ENCODE results near the gene SLIT3. TPM values are rescaled to one million over a fixed set of nuclear protein-coding genes. Genes with fewer than 3 reads are reported as not detected.

Gene SLIT3
- total and polyA plus RNA-seq, 10 of the 15 experiments (the other 5 are each of a cell fraction or from before 2014, with no cell fraction given) = 0.05 TPM; not detected in 9

DNA sequence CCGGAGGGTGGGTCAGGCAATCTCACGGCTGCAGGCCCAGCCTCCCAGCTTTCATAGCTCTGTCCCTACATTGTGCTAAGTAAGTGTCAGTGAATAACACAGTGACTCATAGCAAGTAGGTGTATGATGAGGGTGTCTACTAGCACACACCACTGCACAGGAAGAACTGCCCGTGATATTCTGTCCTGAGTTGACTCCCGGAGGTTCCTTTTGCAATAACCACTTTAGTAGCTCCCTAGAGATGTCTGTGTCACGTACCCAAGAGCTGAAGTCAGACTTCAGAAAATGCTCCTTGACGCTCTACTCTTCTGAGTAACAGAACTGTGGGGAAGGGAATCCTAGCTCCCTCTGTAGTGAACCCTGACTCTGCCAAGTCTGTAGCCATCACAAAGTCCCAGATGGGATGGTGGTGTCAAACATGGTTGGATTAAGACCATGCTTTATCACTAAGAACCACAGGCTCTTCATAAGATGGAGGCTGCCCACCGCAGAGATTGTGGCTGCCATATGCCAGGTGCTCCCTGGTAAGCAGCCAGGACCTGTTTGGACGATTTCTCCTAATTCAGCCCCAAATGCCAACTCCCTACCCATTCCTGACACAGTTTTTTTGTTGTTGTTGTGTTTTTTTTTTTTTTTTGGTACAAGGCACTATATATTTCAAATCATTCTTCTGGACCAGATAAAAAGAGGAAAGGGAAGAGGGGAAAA lies 369.1 kb downstream of the SLIT3 start:
- TF ChIP-seq ZZZ3 (IDR thresholded peaks at IDR 0.05; ENCODE audit: control insufficient read depth, insufficient read length, low read depth) = no peak
- TF ChIP-seq TAF1 (IDR thresholded peaks at IDR 0.05; ENCODE audit: borderline replicate concordance, low read depth, low read length) = no peak
- FAIRE-seq (no peak), DNase-seq (ENCODE audit: low read depth, low spot score) (no peak), ATAC-seq (peak; percentile 45)
- H4K20me1 ChIP-seq (ENCODE audit: control insufficient read depth, insufficient read depth) = no peaks in the 10 kb centered on the region
- POLR2A ChIA-PET = no interaction called here
- no peaks in the 10 kb centered on the region for H3K9me3 ChIP-seq (replicated peaks; ENCODE audit: control insufficient read depth, insufficient read depth, low read length)
- H3K4me3 ChIP-seq = no peak overlapping the region
- H3K79me2 ChIP-seq (ENCODE audit: control insufficient read depth, insufficient read depth, low read length) = no peaks in the 10 kb centered on the region
- H3K4me1 ChIP-seq (ENCODE audit: control insufficient read depth, insufficient read depth, low read length) = no peaks in the 10 kb centered on the region
- peaks cover 0 to 2% of the 10 kb centered on the region in 2 experiments; a peak in 2 of 4 replicates for H3K27me3 ChIP-seq (replicated peaks in 1 of 2; ENCODE audit: control insufficient read depth in 2 of 2, insufficient read depth in 2 of 2, low read length in 1 of 2)
- 6% methylated on average over 8 of the region's 8 CpGs for WGBS (ENCODE audit: insufficient coverage, insufficient replicate concordance, low lambda C conversion rate, missing lambda C conversion rate)
- in situ Hi-C loops (cut with MboI) (no loop called here), intact Hi-C loops (cut with micrococcal nuclease; ENCODE audit: unreplicated experiment) (no loop called here)
- no peaks in the 10 kb centered on the region for H3K36me3 ChIP-seq (ENCODE audit: control insufficient read depth in 2 of 2, insufficient read depth in 2 of 2, low read length in 1 of 2)
- H3K9ac ChIP-seq (ENCODE audit: control insufficient read depth, insufficient read depth, low read length) = no peak overlapping the region
- SMC1A ChIA-PET (ENCODE audit: uncharacterized antibody, unreplicated experiment) = interaction anchor here (1.0 kb wide), 1 partner anchor 9 kb away, joined by 3 read pairs; no protein-coding TSS in a partner anchor
- H3K4me2 ChIP-seq (ENCODE audit: control insufficient read depth, insufficient read depth) = no peak overlapping the region
- H3K27ac ChIP-seq (ENCODE audit: control insufficient read depth, insufficient read depth) = no peak overlapping the region
- CTCF ChIA-PET = no interaction called here
- BruUV-seq (replicated peaks) = no TSS peak
- RAD21 ChIA-PET (ENCODE audit: unreplicated experiment) = interaction anchor here (0.9 kb wide), 1 partner anchor 15 kb away, joined by 3 read pairs; no protein-coding TSS in a partner anchor
- no peak overlapping the region for H2AFZ ChIP-seq (ENCODE audit: control insufficient read depth, low read depth, low read length)

DNA sequence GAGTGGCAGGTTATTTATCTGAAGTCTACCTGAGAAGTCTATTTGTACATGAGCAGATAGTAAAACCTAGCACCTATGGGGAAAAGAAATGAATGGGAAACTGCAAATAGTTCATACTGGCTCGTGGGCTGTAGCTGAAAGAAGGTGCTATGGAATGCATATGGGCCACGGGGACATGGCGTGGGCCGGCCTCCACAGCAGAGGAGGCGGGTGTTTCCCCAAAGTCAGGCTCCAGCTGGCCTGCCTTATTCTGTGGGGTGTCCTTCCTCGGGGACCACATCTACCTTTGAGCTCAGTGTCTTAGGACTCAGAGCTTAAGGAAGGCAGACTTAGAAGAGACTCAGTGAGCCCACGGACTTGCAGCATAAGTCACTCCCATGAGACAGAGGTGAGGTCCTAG lies 371.3 kb downstream of the SLIT3 start:
- ATAC-seq (no peak), DNase-seq (ENCODE audit: low read depth, low spot score) (no peak), FAIRE-seq (no peak)
- in situ Hi-C loops (cut with MboI) = no loop called here
- intact Hi-C loops (cut with micrococcal nuclease; ENCODE audit: unreplicated experiment) = no loop called here
- no peak overlapping the region for H2AFZ ChIP-seq (ENCODE audit: control insufficient read depth, low read depth, low read length)
- no peaks in the 10 kb centered on the region for H3K79me2 ChIP-seq (ENCODE audit: control insufficient read depth, insufficient read depth, low read length)
- H3K4me2 ChIP-seq (ENCODE audit: control insufficient read depth, insufficient read depth) = no peak overlapping the region
- H3K9ac ChIP-seq (ENCODE audit: control insufficient read depth, insufficient read depth, low read length) = no peak overlapping the region
- CTCF ChIA-PET = no interaction called here
- no peak overlapping the region for H3K27ac ChIP-seq (ENCODE audit: control insufficient read depth, insufficient read depth)
- RAD21 ChIA-PET (ENCODE audit: unreplicated experiment) = no interaction called here
- no TSS peak for BruUV-seq (replicated peaks)
- peaks cover 0 to 2% of the 10 kb centered on the region in 2 experiments; a peak in 2 of 4 replicates for H3K27me3 ChIP-seq (replicated peaks in 1 of 2; ENCODE audit: control insufficient read depth in 2 of 2, insufficient read depth in 2 of 2, low read length in 1 of 2)
- 7% methylated on average over 7 of the region's 7 CpGs for WGBS (ENCODE audit: insufficient coverage, insufficient replicate concordance, low lambda C conversion rate, missing lambda C conversion rate)
- no peaks in the 10 kb centered on the region for H3K36me3 ChIP-seq (ENCODE audit: control insufficient read depth in 2 of 2, insufficient read depth in 2 of 2, low read length in 1 of 2)
- H4K20me1 ChIP-seq (ENCODE audit: control insufficient read depth, insufficient read depth) = no peaks in the 10 kb centered on the region
- H3K9me3 ChIP-seq (replicated peaks; ENCODE audit: control insufficient read depth, insufficient read depth, low read length) = no peaks in the 10 kb centered on the region
- SMC1A ChIA-PET (ENCODE audit: uncharacterized antibody, unreplicated experiment) = no interaction called here
- no peaks in the 10 kb centered on the region for H3K4me1 ChIP-seq (ENCODE audit: control insufficient read depth, insufficient read depth, low read length)
- POLR2A ChIA-PET = no interaction called here
- H3K4me3 ChIP-seq = no peak overlapping the region
- TF ChIP-seq, protein P1, sequence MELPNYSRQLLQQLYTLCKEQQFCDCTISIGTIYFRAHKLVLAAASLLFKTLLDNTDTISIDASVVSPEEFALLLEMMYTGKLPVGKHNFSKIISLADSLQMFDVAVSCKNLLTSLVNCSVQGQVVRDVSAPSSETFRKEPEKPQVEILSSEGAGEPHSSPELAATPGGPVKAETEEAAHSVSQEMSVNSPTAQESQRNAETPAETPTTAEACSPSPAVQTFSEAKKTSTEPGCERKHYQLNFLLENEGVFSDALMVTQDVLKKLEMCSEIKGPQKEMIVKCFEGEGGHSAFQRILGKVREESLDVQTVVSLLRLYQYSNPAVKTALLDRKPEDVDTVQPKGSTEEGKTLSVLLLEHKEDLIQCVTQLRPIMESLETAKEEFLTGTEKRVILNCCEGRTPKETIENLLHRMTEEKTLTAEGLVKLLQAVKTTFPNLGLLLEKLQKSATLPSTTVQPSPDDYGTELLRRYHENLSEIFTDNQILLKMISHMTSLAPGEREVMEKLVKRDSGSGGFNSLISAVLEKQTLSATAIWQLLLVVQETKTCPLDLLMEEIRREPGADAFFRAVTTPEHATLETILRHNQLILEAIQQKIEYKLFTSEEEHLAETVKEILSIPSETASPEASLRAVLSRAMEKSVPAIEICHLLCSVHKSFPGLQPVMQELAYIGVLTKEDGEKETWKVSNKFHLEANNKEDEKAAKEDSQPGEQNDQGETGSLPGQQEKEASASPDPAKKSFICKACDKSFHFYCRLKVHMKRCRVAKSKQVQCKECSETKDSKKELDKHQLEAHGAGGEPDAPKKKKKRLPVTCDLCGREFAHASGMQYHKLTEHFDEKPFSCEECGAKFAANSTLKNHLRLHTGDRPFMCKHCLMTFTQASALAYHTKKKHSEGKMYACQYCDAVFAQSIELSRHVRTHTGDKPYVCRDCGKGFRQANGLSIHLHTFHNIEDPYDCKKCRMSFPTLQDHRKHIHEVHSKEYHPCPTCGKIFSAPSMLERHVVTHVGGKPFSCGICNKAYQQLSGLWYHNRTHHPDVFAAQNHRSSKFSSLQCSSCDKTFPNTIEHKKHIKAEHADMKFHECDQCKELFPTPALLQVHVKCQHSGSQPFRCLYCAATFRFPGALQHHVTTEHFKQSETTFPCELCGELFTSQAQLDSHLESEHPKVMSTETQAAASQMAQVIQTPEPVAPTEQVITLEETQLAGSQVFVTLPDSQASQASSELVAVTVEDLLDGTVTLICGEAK (IDR thresholded peaks at IDR 0.05; ENCODE audit: borderline replicate concordance) = no peak
- TF ChIP-seq ZNF217 (IDR thresholded peaks at IDR 0.05) (no peak), BHLHE40 (IDR thresholded peaks at IDR 0.05; ENCODE audit: borderline replicate concordance in 1 of 2, low read depth in 2 of 2, low read length in 1 of 2) (no peak), CBX5 (IDR thresholded peaks at IDR 0.05; ENCODE audit: low read depth) (no peak)
- TF ChIP-seq, protein P2, sequence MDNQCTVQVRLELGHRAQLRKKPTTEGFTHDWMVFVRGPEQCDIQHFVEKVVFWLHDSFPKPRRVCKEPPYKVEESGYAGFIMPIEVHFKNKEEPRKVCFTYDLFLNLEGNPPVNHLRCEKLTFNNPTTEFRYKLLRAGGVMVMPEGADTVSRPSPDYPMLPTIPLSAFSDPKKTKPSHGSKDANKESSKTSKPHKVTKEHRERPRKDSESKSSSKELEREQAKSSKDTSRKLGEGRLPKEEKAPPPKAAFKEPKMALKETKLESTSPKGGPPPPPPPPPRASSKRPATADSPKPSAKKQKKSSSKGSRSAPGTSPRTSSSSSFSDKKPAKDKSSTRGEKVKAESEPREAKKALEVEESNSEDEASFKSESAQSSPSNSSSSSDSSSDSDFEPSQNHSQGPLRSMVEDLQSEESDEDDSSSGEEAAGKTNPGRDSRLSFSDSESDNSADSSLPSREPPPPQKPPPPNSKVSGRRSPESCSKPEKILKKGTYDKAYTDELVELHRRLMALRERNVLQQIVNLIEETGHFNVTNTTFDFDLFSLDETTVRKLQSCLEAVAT (IDR thresholded peaks at IDR 0.05) = no peak
- TF ChIP-seq, protein P3, sequence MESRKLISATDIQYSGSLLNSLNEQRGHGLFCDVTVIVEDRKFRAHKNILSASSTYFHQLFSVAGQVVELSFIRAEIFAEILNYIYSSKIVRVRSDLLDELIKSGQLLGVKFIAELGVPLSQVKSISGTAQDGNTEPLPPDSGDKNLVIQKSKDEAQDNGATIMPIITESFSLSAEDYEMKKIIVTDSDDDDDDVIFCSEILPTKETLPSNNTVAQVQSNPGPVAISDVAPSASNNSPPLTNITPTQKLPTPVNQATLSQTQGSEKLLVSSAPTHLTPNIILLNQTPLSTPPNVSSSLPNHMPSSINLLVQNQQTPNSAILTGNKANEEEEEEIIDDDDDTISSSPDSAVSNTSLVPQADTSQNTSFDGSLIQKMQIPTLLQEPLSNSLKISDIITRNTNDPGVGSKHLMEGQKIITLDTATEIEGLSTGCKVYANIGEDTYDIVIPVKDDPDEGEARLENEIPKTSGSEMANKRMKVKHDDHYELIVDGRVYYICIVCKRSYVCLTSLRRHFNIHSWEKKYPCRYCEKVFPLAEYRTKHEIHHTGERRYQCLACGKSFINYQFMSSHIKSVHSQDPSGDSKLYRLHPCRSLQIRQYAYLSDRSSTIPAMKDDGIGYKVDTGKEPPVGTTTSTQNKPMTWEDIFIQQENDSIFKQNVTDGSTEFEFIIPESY (IDR thresholded peaks at IDR 0.05) = no peak
